GM11168 (cell line): ENCODE measurements around the gene DEAF1.
"Not testable (repeated sequence)": the region's sequence is repeated elsewhere in the genome, so short reads cannot be mapped to it uniquely, and the experiment has no call there.

Experiments used
- in situ Hi-C: fragments of 300-500 bp; cut with MboI; formaldehyde crosslinking; loops from one replicate; pipeline ENCODE4 v1.12.0; 2022; ENCODE audit warnings: low sequenced_read_pairs; ENCODE audit not compliant: unreplicated experiment

DEAF1 gene

DNA sequence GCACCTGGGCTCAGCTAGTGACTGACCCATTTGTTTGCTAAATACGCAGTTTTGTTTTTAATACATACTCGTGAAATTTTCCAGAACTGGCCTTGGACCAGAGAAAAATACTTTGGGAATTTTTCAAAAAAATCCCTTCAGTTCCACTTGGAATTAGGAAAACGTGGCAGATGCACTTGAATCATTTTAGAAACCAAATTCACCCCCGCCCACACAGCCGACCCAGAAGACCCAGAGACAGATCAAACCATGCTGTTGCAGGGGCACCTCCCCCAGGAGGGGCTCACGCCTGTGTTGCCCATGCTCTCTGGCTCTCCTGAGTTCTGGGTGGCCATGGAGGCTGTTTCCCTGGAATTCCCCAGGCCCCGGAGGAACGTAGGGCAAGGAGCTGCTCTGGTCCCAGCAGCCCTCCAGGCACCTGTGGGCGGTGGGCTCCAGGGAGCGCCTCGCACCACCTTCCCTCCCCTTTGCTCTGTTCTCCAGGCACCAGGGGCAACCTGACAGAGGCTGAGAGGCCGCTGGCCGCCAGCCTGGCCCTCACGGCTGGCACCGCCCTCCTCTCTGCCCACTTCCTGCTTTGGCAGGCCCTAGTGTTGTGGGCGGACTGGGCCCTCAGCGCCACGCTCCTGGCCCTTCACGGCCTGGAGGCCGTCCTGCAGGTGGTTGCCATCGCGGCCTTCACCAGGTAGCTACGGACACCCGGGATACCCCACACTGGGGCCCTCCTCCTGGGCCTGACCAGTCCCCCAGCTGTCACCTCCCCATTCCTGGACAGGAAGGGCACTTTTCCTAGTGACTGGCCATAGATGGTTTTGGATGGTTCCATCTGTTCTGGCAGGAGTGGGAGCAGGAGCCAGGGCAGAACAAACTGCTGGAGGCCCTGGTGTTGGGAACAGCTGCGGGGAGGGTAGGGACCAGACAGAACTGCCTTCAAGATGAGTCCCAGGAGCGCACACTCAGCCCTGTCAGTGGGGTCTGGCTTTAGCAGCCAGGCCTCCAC, 7.7 kb upstream of the DEAF1 start:
- in situ Hi-C loops, result no loop called here

DNA sequence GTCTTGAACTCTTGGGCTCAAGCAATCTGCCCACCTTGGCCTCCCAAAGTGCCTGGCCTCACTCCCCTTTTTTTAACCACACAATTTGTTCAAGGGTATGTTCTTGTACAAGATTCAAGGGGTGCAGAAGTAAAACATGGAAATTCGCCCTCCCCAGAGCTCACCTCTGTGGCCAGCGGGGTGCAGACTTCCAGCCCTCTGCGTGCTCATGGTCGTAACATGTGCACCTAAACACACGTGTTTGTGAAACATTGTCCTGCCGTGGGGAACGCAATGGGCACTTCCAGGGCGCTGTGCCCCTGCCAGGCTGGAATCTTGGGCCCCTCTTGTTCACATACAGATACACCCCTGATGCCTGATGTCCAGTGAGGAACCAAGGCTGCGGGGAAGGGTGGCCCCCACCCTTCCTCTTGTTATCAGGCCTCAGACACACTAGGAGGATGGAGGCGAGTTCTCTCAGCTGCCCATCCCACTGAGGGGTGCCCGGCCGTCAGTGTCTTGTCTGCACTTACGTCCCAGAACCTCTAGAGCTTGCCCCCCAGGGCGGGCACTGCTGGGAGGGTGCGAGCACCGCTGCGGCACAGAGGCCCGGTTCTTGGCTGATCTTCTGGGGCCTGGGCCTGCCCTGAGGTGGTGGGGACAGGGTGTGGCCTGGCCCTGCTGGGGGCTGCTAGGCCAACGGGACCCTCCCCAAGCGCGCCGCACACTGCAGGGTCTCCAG, 6.9 kb upstream of the DEAF1 start:
- in situ Hi-C loops, result no loop called here

DNA sequence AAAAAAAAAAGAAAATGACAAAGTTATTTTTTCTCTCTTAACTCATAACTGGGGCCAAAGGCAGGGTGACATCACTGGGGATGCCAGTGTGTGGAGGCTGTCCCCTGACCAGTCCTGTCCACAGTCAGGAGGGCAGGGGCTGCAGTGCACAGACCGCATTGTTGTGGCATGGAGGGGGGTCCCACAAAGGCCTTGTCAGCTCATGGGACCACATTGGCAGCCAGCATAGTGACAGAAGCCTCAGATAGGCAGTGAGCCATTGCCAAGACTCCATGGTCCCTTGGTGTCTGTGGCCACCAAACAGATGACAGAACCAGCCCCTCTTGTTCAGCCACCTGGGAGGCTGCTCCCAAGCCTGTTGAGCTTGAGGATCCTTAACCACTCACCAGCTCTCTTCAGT, 4.7 kb upstream of the DEAF1 start:
- in situ Hi-C loops, result no loop called here

DNA sequence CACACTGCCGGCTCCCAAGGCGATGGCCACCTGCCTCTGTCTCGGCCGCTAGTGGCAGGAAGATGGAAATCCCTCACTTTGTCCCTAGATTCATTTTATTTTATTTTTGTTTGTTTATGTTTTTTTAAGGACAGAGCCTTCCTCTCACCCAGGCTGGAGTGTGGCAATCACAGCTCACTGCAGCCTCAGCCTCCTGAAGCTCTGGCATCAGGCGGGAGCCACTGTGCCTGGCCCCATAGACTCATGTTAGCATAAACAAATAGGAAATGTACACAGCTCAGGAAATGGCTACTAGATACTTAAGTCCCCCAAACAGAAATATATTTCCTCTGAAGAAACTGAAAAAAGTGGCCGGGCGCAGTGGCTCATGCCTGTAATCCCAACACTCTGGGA, 4.1 kb upstream of the DEAF1 start:
- in situ Hi-C loops, result no loop called here

DNA sequence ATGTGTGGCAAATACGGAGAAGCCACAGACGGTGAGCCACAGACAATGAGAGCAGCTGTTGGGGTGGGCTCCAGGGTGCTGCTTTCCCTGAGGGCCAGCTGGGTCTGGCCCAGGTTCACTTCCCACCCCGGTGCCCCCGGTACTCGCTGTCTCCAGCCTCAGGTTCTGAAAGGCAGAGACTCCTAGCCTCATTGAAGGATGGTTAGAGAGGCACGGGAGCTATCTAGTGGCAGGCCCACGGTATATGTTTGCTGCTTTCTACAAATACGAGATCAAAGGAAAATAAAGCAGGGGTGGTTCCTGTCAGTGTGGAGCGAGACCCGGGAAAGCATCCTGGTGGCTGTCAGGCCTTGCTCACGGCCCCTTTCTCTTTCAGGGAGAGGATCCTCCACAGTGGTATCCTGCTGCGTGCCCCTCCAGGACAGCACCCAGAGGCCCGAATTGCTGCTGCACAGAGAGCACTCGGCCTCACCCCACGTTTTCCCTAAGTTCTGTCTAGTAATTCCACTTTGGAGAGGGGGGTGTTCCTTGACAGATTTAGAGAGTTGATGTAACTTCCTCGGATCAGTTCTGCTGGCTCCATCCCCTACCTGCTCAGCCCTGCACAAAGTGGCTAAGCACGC, 3.6 kb upstream of the DEAF1 start:
- in situ Hi-C loops, result no loop called here

DNA sequence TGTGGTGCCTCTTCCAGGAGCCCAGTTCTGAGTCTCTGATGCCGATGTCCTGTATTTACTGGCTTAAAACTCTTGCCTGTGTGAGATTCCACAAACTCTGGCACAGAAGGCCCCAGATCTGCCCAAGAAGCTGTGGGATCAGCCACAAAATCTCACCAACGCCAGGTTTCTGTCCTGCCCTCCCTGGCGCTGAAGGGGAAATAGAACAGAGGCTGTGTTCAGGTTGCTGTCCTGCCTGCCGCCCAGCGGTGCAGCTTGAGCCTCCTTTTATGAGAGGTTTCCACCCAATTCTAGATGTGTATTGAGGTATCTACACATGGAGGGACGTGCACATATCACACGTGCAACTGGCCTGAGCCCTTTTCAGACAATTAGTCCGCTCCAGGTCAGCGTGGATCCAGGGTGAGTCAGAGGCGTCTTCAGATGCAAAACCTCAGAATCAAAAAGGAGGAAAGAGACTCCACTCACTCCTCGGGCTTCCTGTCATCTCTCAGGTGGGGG, 2.8 kb upstream of the DEAF1 start:
- in situ Hi-C loops, result no loop called here

DNA sequence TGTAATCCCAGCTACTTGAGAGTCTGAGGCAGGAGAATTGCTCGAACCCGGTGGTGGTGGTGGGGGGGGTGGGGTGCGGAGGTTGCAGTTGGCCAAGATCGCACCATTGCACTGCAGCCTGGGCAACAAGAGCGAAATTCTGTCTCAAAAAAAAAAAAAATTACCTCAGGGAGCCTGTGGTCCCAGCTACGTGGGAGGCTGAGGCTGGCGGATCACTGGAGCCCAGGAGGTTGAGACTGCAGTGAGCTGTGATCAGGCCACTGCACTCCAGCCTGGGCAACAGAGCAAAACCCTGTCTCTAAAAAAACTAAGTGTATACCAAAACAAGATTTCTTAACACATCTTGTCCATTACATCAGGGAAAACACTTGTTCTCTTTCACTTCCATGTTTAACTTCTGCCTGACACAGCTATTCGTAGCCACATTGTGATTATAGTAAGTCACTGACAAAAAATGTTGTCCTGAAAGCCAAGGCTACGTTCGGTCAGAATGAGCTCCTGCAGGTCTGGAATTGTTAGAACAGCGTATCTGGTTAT, 2.0 kb upstream of the DEAF1 start:
- in situ Hi-C loops, result no loop called here

DNA sequence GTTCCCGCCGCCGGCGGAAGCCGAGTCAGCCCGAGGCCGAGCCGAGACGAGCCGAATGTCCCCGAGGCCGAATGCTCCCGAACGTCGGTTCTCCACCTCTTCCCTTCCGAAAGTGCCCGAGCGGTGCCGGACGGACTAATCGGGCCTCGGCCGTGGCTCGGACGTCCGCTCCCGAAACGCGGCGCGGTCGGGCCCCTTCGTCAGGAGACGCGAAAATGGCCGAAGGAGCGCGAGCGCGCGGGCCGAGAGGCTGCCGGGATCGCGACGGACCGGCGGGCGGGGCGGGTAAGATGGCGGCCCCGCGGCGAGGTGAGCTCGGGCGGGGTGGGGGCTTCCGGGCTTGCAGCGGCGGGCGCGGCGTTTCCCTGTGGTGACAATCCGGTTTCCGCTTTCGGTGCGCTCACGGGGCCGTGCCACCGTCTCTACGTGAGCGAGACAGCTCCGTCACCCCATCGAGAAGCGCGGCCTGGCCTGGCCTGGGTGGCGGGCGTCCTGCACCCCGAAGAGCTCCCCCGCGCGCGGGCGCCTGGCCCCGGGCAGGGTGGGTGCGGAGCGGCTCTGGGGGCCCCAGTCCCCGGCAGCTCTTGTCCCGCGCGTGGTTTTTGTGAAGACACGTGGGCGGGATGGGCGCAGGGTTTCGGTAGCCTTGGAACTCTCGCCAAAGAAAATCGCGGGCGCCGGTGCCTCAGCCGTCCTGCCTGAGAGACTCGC, 671 bp upstream of the DEAF1 start, which contains the start of gene TMEM80:
Gene TMEM80 (plus strand): TSS at position 279 of the 711 bp plus-strand sequence. CDS start 12 bp downstream, at position 291.
- in situ Hi-C loops, result no loop called here

DNA sequence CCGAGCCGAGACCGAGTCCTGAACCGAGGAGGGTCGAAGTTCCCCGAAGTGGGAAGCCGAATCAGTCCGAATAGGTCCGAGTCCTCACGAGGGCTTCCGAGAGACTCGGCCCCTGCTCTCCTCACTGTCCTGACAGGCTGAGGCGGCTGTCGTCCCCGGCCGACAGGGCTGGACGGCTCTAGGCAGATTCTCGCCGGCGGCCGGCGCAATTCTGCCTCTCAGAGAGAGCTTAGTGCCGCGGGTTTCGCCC, 191 bp upstream of the DEAF1 start:
- in situ Hi-C loops, result no loop called here

DNA sequence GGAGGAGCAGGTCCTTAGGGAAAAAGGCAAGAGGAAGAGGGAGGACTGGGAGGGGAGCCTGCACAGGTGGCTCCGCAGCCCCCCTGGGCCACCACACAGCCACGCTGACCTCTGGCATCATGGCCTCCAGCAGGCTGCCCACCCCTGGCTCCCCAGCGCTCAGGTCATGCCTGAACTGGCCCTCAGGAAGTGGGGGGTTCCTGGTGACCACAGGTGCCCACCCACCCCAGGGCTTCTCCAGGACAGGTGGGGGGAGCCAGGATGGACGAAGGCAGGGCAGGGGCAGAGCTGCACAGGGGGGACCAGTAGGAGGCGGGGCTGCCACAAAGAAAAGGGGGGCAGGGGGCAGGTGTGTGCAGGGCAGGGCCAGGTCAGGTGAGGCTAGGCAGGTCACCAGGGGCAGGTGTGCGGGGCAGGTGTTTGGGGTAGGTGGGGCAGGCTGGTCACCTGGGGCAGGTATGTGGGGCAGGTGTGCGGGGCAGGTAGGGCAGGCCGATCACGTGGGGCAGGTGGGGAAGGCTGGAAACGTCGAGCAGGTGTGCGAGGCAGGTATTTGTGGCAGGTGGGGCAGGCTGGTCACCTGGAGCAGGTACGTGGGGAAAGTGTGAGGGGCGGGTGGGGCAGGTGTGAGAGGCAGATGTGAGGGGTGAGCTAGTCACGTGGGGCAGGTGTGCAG, 997 bp downstream of the DEAF1 start:
- in situ Hi-C loops, result no loop called here

DNA sequence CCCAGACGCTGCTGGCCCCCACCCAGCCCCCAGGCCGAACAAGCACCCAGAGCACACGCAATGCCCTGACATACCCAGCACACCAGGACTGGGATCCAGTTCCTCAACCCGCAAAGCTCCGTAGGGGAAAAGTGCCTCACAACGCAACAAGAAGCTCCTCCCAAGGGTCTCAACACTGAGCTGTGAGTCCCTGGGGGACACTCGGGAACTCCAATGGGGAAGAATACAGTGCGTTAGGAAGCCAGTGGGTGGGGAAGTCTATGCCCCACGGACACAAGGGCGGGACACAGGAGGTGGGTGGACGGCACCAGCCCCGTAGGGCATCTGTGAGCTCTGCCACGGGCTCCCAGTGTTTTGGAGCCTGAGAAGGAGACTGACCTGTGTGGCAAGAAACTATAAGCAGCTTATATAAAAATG, 1.6 kb downstream of the DEAF1 start:
- in situ Hi-C loops, result no loop called here

DNA sequence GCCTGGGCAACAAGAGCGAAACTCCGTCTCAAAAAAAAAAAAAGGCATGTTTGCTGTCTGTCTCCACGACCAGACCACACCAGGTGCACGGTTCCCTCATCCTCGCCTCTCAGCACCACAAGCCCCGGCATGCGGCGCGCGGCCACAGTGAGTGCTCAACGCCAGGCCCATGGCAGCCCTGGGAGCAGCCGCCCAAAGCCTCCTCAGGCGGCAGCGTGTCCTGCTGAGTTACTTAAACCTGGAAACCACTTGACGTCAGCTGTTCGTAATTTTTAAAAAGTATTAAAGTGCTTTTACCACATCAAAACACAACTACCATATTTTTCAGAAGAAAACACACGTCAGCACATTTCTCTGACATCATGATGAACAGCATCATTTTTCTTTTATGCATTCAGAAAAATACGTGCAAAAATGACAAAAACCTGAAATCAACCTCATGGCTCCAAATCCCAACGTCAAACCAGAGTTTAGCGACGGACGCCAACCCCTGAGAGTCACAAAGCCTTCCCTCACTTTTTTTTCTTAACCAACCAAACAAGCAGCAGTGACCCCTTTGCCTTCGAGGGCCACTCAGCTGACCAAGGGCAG, 2.1 kb downstream of the DEAF1 start:
- in situ Hi-C loops, result no loop called here

DNA sequence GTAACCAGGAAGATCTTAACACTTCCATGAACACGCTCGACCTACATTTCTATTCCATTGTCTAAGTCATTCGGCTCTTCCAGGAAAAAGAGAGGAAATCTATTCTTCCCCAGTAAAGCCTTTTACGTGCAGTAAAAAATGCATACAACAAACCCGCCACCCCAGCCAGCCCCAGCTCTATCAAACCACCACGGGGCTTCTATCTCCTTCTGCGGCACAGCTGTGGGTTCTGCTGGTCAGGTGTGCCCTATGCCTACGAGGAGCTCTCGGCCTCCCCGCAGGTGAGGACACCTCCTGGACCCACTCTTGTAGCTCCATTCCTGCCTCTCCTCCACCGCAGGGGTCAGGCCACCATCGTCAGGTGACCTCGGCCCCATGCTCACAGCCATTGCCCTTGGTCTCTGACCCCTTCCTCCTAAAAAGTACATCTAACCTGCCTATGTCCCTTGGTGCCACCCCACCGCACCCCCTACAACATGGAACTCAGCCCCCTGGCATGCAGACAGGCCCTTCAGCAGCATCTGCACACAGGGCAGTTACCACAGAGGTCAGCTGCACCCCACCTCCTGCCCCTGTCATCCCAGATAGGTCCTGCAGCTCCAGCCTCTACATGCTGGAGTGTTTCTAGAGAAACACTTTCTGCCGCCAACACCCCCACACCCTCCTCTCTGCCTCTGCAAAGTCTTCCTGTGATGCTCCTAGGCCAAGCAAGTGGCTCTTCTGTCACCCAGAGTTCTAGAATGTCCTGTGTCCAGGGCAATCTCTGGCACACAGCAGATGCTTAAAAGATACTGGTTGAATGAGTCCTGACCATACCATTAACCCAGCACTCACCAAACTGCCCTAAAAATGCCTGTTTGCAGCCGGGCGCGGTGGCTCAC, 3.1 kb downstream of the DEAF1 start:
- in situ Hi-C loops, result no loop called here

DNA sequence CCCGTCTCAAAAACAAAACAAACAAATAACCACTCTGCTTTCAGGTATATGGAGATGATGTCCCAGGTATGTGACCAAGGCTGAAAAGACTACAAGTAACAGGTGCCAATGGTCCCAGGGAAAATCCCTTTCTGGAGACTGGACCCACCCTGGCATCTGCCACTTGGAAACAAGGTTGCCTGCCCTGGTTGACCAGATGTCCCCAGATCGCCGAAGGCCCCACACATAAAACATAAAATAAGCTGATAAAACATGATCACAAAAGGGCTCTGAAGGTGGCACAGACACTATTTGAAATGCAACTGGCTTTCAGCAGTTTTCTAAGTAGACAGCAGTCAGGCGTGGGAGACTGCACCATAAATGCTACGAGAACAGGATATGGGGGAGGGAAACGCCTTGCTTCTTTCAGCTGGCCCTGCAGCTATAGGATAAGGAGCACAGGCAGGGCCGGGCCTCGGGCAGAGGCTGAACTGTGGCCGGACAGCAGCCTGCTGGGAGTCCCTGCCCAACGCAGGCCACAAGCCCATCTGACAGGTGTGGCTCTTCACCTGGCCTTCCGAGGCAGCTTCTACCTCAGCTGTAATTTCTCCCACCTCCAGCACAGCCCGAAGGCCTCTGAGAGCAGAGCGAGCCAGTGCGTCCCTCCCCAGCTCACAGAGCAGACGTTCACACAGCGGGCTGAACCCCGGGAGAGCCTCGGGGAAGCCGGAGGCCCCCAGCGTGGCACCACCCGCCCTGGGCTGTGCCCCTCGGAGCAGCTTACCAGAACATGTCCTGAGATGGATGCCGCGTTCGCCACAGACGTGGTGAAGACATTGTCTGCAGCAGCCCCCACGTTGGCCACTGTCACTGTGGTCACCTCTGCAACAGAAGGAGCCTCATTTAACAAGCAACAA, 4.0 kb downstream of the DEAF1 start:
- in situ Hi-C loops, result no loop called here

DNA sequence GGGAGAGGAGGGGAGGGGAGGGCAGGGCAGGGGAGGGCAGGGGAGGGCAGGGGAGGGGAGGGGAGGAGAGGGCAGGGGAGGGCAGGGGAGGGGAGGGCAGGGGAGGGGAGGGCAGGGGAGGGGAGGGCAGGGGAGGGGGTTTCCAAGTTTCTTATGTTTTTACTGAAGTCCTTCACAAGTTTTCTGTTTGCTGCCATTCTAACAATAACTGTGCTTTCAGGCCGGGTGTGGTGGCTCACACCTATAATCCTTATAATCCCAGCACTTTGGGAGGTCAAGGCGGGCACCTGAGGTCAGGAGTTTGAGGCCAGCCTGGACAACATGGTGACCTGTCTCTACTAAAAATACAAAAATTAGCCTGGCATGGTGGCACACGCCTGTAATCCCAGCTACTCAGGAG, 4.8 kb downstream of the DEAF1 start:
- in situ Hi-C loops, result not testable (repeated sequence)

DNA sequence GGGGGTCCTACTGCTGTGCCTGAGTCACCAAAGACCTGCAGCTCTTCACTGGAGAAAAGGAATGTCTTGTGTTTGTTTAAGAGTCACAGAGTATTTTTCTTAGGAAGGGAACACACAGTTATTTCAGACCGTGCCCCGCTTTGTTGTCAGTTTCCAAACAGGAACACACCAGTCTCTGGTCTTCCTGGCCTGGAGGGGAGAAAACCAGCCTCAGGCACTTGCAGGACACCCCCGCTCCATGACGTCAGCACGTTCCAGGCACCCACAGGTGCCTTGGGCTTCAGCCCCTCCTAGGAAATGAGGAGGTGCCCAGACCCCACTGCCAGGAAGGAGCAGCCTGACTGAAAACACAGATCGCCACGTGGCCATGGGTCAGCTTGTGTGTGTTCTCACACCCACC, 5.4 kb downstream of the DEAF1 start:
- in situ Hi-C loops, result no loop called here

DNA sequence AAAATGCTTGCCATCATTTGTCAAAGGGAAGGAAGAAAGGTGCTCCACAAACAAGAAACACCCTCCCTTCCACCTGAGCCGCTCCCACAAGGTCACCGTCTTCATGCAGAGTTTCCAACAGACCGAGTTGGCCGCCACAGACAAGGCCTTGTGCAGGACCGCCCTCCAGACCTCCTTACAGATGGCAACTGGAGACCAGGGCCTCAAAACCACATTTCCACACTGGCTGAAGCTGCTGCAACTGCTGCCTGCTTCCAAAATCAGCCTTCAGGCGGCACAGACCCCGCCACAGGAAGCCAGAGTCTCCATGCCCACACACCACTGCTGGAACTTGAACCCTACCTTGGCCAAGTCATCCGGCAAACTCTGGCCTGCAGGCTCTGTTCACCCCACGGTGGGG, 6.3 kb downstream of the DEAF1 start:
- in situ Hi-C loops, result no loop called here
